GM10248 (cell line): ENCODE results near the gene ERBB4.

Source experiments
- CTCF ChIA-PET: fragments of 300-600 bp; sonication (Branson Sonifier 250); formaldehyde crosslinking; extraction: SDS; loops from one replicate; lab custom pipeline; 2021; ENCODE audit warnings: antibody characterized with exemption; lab: Yijun Ruan, JAX
- POLR2A ChIA-PET: fragments of 350-650 bp; sonication (Branson Sonifier 250); formaldehyde crosslinking; extraction: SDS; loops from one replicate; lab custom pipeline; 2020; ENCODE audit warnings: antibody characterized with exemption; lab: Yijun Ruan, JAX
- DNase-seq: peaks from one replicate; pipeline ENCODE4 v3.0.0; 2012; ENCODE audit errors: extremely low spot score
- CTCF ChIP-seq: IDR thresholded peaks from 2 replicates; pipeline ENCODE4 v1.5.1; 2012; ENCODE audit warnings: mild to moderate bottlenecking, low read depth; ENCODE audit errors: extremely low read depth, missing control alignments, control extremely low read depth

ERBB4 gene

GRCh38 chr2:211344289-211344688, 1194.3 kb downstream of the ERBB4 start:
- ChIA-PET POLR2A (no interaction called here), CTCF (interaction anchor here (1.0 to 1.3 kb wide), 2 partner anchors 14 to 17 kb away, joined by 3 to 4 read pairs; no protein-coding TSS in a partner anchor)
- DNase-seq: no peak
- TF ChIP-seq CTCF: no peak

- TF ChIP-seq CTCF: no peak
- DNase-seq: no peak
- ChIA-PET POLR2A (no interaction called here), CTCF (interaction anchor here (0.8 kb wide), 1 partner anchor 13 kb away, joined by 3 read pairs; no protein-coding TSS in a partner anchor)
Observed at GRCh38 chr2:211333377-211333776, 1205.2 kb downstream of the ERBB4 start.

- TF ChIP-seq CTCF: no peak
- POLR2A ChIA-PET: no interaction called here
- no peak for DNase-seq
- CTCF ChIA-PET: no interaction called here
Observed at GRCh38 chr2:211331736-211332135, 1206.9 kb downstream of the ERBB4 start.

GRCh38 chr2:211329882-211330281, 1208.7 kb downstream of the ERBB4 start:
- CTCF ChIA-PET: interaction anchor here (1.0 to 1.4 kb wide), 2 partner anchors 12 to 15 kb away, joined by 4 to 6 read pairs; no protein-coding TSS in a partner anchor
- POLR2A ChIA-PET: no interaction called here
- TF ChIP-seq CTCF: no peak
- no peak for DNase-seq

GRCh38 chr2:211329421-211329820, 1209.2 kb downstream of the ERBB4 start:
- CTCF ChIA-PET: interaction anchor here (1.4 kb wide), 1 partner anchor 11 kb away, joined by 6 read pairs; no protein-coding TSS in a partner anchor
- POLR2A ChIA-PET: no interaction called here
- no peak for DNase-seq
- no peak for TF ChIP-seq CTCF

GRCh38 chr2:211328126-211328525, 1210.5 kb downstream of the ERBB4 start:
- ChIA-PET CTCF (interaction anchor here (1.5 kb wide), 1 partner anchor 15 kb away, joined by 3 read pairs; no protein-coding TSS in a partner anchor), POLR2A (no interaction called here)
- TF ChIP-seq CTCF: no peak
- DNase-seq: no peak
